ENCODE results near the gene SLX4IP.

Gene SLX4IP

GRCh38 chr20:10658051-10658823, 223.1 kb downstream of the SLX4IP start:
- DNase-seq: no peak
- H3K18ac ChIP-seq (ENCODE audit: low read depth in 1 of 2, low read length in 2 of 2): no peak overlapping the region

DNA sequence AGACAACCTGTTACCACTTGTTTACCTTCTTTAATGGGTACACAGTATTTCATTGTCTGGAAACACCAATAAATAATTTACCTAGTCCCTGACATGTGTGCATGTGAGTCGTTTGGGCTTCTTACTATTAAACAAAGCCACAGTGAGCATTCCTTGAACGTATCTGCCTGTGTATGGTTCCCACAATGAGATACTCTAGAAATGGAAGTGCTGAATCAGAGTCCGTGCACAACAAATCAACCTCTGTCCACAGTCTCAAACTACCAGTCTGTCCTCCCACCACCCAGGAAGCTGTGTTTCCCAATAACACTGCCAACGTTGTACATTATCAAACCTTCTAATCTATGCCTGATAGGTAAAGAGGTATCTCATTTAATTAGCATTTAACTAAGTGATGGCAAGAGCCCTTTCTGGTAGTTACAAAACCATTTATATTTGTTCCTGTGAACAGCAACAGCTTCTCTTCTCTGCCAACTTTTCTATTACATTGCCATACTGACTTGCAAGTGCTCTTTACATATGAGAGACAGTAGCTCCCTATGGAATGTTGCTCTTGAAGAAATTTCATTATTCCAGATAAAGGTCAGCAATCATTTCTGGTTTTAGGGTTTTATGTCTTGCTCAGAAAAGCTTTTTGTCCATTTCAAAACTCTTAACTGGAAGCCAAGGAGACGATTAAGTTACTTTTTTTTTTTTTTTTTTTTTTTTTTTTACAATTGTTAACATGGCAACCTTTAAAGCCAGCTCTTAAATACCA, 223.9 kb downstream of the SLX4IP start:
- Histone ChIP-seq H3K18ac (ENCODE audit: low read depth in 1 of 2, low read length in 2 of 2) (no peak overlapping the region), H3K14ac (ENCODE audit: low read length in 2 of 2) (no peak overlapping the region), H4K91ac (ENCODE audit: low read length) (no peak overlapping the region), H3K27ac (ENCODE audit: low read length, poor library complexity, severe bottlenecking) (no peak overlapping the region), H3K23ac (ENCODE audit: low read length in 2 of 2) (no peak overlapping the region), H3K9me3 (ENCODE audit: control insufficient read depth, low read length) (peaks cover 4% of the 10 kb centered on the region), H2BK120ac (ENCODE audit: low read depth, low read length) (no peak overlapping the region), H3K36me3 (ENCODE audit: control insufficient read depth in 1 of 2, insufficient read depth in 2 of 2, low read depth in 1 of 2, low read length in 2 of 2) (peaks cover 55 to 90% of the 10 kb centered on the region in 2 experiments), H3K4ac (ENCODE audit: low read depth in 1 of 2, low read length in 2 of 2) (no peak overlapping the region), H3K79me1 (replicated peaks; ENCODE audit: low read length, poor library complexity, severe bottlenecking) (peaks cover 36% of the 10 kb centered on the region), H3K4me1 (ENCODE audit: control insufficient read depth, insufficient read depth, low read depth, low read length) (peaks cover 23% of the 10 kb centered on the region), H2BK5ac (ENCODE audit: low read depth, low read length, poor library complexity, severe bottlenecking) (no peak overlapping the region), H2BK12ac (ENCODE audit: low read length in 2 of 2) (no peak overlapping the region), H4K8ac (ENCODE audit: low read length) (no peak overlapping the region), H2AK5ac (ENCODE audit: low read length, severe bottlenecking) (no peak overlapping the region), H3K4me3 (ENCODE audit: insufficient read depth in 1 of 2, low read depth in 1 of 2, low read length in 2 of 2) (no peak overlapping the region), H3K27me3 (ENCODE audit: control insufficient read depth in 1 of 2, insufficient read depth in 1 of 2, low read length in 2 of 2) (no peaks in the 10 kb centered on the region), H2BK15ac (ENCODE audit: low read depth, poor library complexity, severe bottlenecking) (no peak overlapping the region), H2AFZ (ENCODE audit: low read depth, low read length) (no peak overlapping the region), H3K4me2 (ENCODE audit: low read length, poor library complexity, severe bottlenecking) (no peak overlapping the region), H3K9ac (ENCODE audit: low read length) (no peak overlapping the region)
- DNase-seq: no peak
- WGBS: 76% methylated on average over 3 of the region's 5 CpGs

More at GRCh38 chr20:10658051-10658823, 223.1 kb downstream of the SLX4IP start:
- Histone ChIP-seq H2BK5ac (ENCODE audit: low read depth, low read length, poor library complexity, severe bottlenecking) (no peak overlapping the region), H3K9ac (ENCODE audit: low read length) (no peak overlapping the region), H2BK12ac (ENCODE audit: low read length in 2 of 2) (no peak overlapping the region), H2AFZ (ENCODE audit: low read depth, low read length) (no peak overlapping the region), H3K36me3 (ENCODE audit: control insufficient read depth in 1 of 2, insufficient read depth in 2 of 2, low read depth in 1 of 2, low read length in 2 of 2) (peaks cover 53 to 84% of the 10 kb centered on the region in 2 experiments), H3K27ac (ENCODE audit: low read length, poor library complexity, severe bottlenecking) (no peak overlapping the region), H3K79me1 (replicated peaks; ENCODE audit: low read length, poor library complexity, severe bottlenecking) (peaks cover 34% of the 10 kb centered on the region), H3K27me3 (ENCODE audit: control insufficient read depth in 1 of 2, insufficient read depth in 1 of 2, low read length in 2 of 2) (no peaks in the 10 kb centered on the region), H3K4ac (ENCODE audit: low read depth in 1 of 2, low read length in 2 of 2) (no peak overlapping the region), H3K4me3 (ENCODE audit: insufficient read depth in 1 of 2, low read depth in 1 of 2, low read length in 2 of 2) (no peak overlapping the region), H3K14ac (ENCODE audit: low read length in 2 of 2) (no peak overlapping the region), H4K91ac (ENCODE audit: low read length) (peak overlapping the region; percentile 34), H3K23ac (ENCODE audit: low read length in 2 of 2) (no peak overlapping the region), H4K8ac (ENCODE audit: low read length) (no peak overlapping the region), H3K9me3 (ENCODE audit: control insufficient read depth, low read length) (peaks cover 4% of the 10 kb centered on the region), H2BK15ac (ENCODE audit: low read depth, poor library complexity, severe bottlenecking) (no peak overlapping the region), H3K4me1 (ENCODE audit: control insufficient read depth, insufficient read depth, low read depth, low read length) (peaks cover 26% of the 10 kb centered on the region), H2AK5ac (ENCODE audit: low read length, severe bottlenecking) (peak overlapping the region; percentile 41), H3K4me2 (ENCODE audit: low read length, poor library complexity, severe bottlenecking) (no peak overlapping the region), H2BK120ac (ENCODE audit: low read depth, low read length) (no peak overlapping the region)
- 98% methylated on average over 12 of the region's 13 CpGs for WGBS

- Histone ChIP-seq H2BK5ac (ENCODE audit: low read depth, low read length, poor library complexity, severe bottlenecking) (no peak overlapping the region), H3K23ac (ENCODE audit: low read length in 2 of 2) (no peak overlapping the region), H4K8ac (ENCODE audit: low read length) (no peak overlapping the region), H3K4ac (ENCODE audit: low read depth in 1 of 2, low read length in 2 of 2) (no peak overlapping the region), H3K36me3 (ENCODE audit: control insufficient read depth in 1 of 2, insufficient read depth in 2 of 2, low read depth in 1 of 2, low read length in 2 of 2) (peaks cover 51 to 86% of the 10 kb centered on the region in 2 experiments), H3K27me3 (ENCODE audit: control insufficient read depth in 1 of 2, insufficient read depth in 1 of 2, low read length in 2 of 2) (no peaks in the 10 kb centered on the region), H2AFZ (ENCODE audit: low read depth, low read length) (no peak overlapping the region), H2BK120ac (ENCODE audit: low read depth, low read length) (no peak overlapping the region), H2BK15ac (ENCODE audit: low read depth, poor library complexity, severe bottlenecking) (no peak overlapping the region), H2AK5ac (ENCODE audit: low read length, severe bottlenecking) (no peak overlapping the region), H4K91ac (ENCODE audit: low read length) (no peak overlapping the region), H3K18ac (ENCODE audit: low read depth in 1 of 2, low read length in 2 of 2) (no peak overlapping the region), H3K79me1 (replicated peaks; ENCODE audit: low read length, poor library complexity, severe bottlenecking) (peaks cover 41% of the 10 kb centered on the region), H2BK12ac (ENCODE audit: low read length in 2 of 2) (no peak overlapping the region), H3K4me2 (ENCODE audit: low read length, poor library complexity, severe bottlenecking) (no peak overlapping the region), H3K9ac (ENCODE audit: low read length) (no peak overlapping the region), H3K27ac (ENCODE audit: low read length, poor library complexity, severe bottlenecking) (no peak overlapping the region), H3K14ac (ENCODE audit: low read length in 2 of 2) (no peak overlapping the region), H3K4me3 (ENCODE audit: insufficient read depth in 1 of 2, low read depth in 1 of 2, low read length in 2 of 2) (no peak overlapping the region), H3K4me1 (ENCODE audit: control insufficient read depth, insufficient read depth, low read depth, low read length) (peaks cover 18% of the 10 kb centered on the region), H3K9me3 (ENCODE audit: control insufficient read depth, low read length) (peaks cover 4% of the 10 kb centered on the region)
- no peak for DNase-seq
- WGBS: 85% methylated on average over 12 of the region's 12 CpGs
These were observed 224.8 kb downstream of the SLX4IP start for GRCh38 chr20:10659651-10660601.
